Measurements from ENCODE around the gene TTLL10.

GRCh38 chr1:1164361-1164700 is 9.3 kb upstream of the TTLL10 start:
- no peak for TF ChIP-seq CTCF (IDR thresholded peaks at IDR 0.05)
- TF ChIP-seq EP300 (IDR thresholded peaks at IDR 0.05) = no peak
